Measurements from ENCODE around the gene APOBEC3F. TPM values are rescaled to one million over a fixed set of nuclear protein-coding genes. Genes with fewer than 3 reads are reported as not detected.

The APOBEC3F gene
- 1.8 to 3.1 TPM (median 2.2 TPM) in 5 replicates for total RNA-seq (2022; extraction: Qiagen RNA extraction; ENCODE audit: low read depth)

GRCh38 chr22:39040538-39041296 lies at the start of gene APOBEC3F:
Gene APOBEC3F, plus strand, starts transcription at chr22:39040864. Its CDS starts 97 bp downstream, at chr22:39040961.

GRCh38 chr22:39013942-39014722 lies 26.5 kb upstream of the APOBEC3F start, which contains the start of gene APOBEC3C:
Gene APOBEC3C, plus strand, starts transcription at chr22:39014257. Its CDS starts 106 bp downstream, at chr22:39014363.

GRCh38 chr22:39077026-39077840 lies 36.6 kb downstream of the APOBEC3F start, which contains the start of gene APOBEC3G:
Gene APOBEC3G, plus strand, starts transcription at chr22:39077275. Its CDS starts 87 bp downstream, at chr22:39077362.

GRCh38 chr22:39097098-39098020 lies 56.7 kb downstream of the APOBEC3F start, which contains the start of gene APOBEC3H:
Gene APOBEC3H, plus strand, starts transcription at chr22:39097244. Its CDS starts 3,035 bp downstream, at chr22:39100279.

Other genes with a start within 250 kb of the APOBEC3F start
- 7.4 to 11.9 TPM (median 11.4 TPM) in 5 replicates for gene DNAL4, start 246.7 kb upstream of the APOBEC3F start, total RNA-seq (2022; extraction: Qiagen RNA extraction; ENCODE audit: low read depth)
- gene NPTXR, start 196.8 kb upstream of the APOBEC3F start, total RNA-seq (2022; extraction: Qiagen RNA extraction; ENCODE audit: low read depth) = 8.3 to 15.1 TPM (median 11.2 TPM) in 5 replicates
- gene CBX6, start 168.6 kb upstream of the APOBEC3F start, total RNA-seq (2022; extraction: Qiagen RNA extraction; ENCODE audit: low read depth) = 20.3 to 34.4 TPM (median 30.8 TPM) in 5 replicates
- not detected in 5 replicates for gene APOBEC3A, start 83.3 kb upstream of the APOBEC3F start, total RNA-seq (2022; extraction: Qiagen RNA extraction; ENCODE audit: low read depth)
- gene APOBEC3B, start 58.5 kb upstream of the APOBEC3F start, total RNA-seq (2022; extraction: Qiagen RNA extraction; ENCODE audit: low read depth) = 26.1 to 35.6 TPM (median 27.5 TPM) in 5 replicates
- 24.8 to 30.7 TPM (median 29.0 TPM) in 5 replicates for gene APOBEC3C, start 26.6 kb upstream of the APOBEC3F start, total RNA-seq (2022; extraction: Qiagen RNA extraction; ENCODE audit: low read depth)
- 0.26 to 0.46 TPM (median 0.37 TPM) in 5 replicates for gene APOBEC3D, start 19.7 kb upstream of the APOBEC3F start, total RNA-seq (2022; extraction: Qiagen RNA extraction; ENCODE audit: low read depth)
- 0.15 TPM in 1 of 5 replicates, not detected in the others for gene APOBEC3G, start 36.4 kb downstream of the APOBEC3F start, total RNA-seq (2022; extraction: Qiagen RNA extraction; ENCODE audit: low read depth)
- gene APOBEC3H, start 56.4 kb downstream of the APOBEC3F start, total RNA-seq (2022; extraction: Qiagen RNA extraction; ENCODE audit: low read depth) = 0.20 to 1.2 TPM (median 0.49 TPM) in 3 of 5 replicates, not detected in the others
- 0.70 to 1.7 TPM (median 1.2 TPM) in 5 replicates for gene CBX7, start 111.8 kb downstream of the APOBEC3F start, total RNA-seq (2022; extraction: Qiagen RNA extraction; ENCODE audit: low read depth)
- gene PDGFB, start 204.1 kb downstream of the APOBEC3F start, total RNA-seq (2022; extraction: Qiagen RNA extraction; ENCODE audit: low read depth) = 3.5 to 4.0 TPM (median 3.7 TPM) in 5 replicates

Measured in A549 treated with ZK216348 at 1 μM for 4 hours (cell line).